Calu3 (cell line): ENCODE measurements around the gene RBMS2. TPM values are rescaled to one million over a fixed set of nuclear protein-coding genes. Genes with fewer than 3 reads are reported as not detected.

Source experiments
- BruUV-seq: library from RNA; stranded (reverse); fragments of 400-500 nt; replicated peaks from 2 replicates; lab custom pipeline; 2021; lab: Mats Ljungman, UMichigan
- CTCF ChIA-PET: fragments of 300-600 bp; sonication (Branson Sonifier 250); formaldehyde crosslinking; loops from one replicate; lab custom pipeline; 2022; ENCODE audit warnings: antibody characterized with exemption; lab: Charles Lee
- DNase-seq: peaks from one replicate; pipeline ENCODE4 v3.0.0; 2022
- H3K27ac Mint-ChIP-seq: one replicate; pipeline ENCODE4 v1.8.0; 2022; ENCODE audit warnings: mixed read lengths; ENCODE audit not compliant: unreplicated experiment
- H3K27me3 Mint-ChIP-seq: one replicate; pipeline ENCODE4 v1.8.0; 2022; ENCODE audit warnings: mixed read lengths; ENCODE audit not compliant: unreplicated experiment
- H3K36me3 Mint-ChIP-seq: one replicate; pipeline ENCODE4 v1.8.0; 2022; ENCODE audit warnings: mild to moderate bottlenecking, moderate library complexity, mixed read lengths; ENCODE audit not compliant: insufficient read depth, unreplicated experiment
- H3K4me1 Mint-ChIP-seq: one replicate; pipeline ENCODE4 v1.8.0; 2022; ENCODE audit warnings: mild to moderate bottlenecking, low read depth, mixed read lengths; ENCODE audit not compliant: unreplicated experiment
- H3K4me3 Mint-ChIP-seq: one replicate; pipeline ENCODE4 v1.8.0; 2022; ENCODE audit warnings: mild to moderate bottlenecking, low read depth, moderate library complexity, mixed read lengths; ENCODE audit not compliant: unreplicated experiment
- H3K9me3 Mint-ChIP-seq: one replicate; pipeline ENCODE4 v1.8.0; 2022; ENCODE audit warnings: low read depth, mixed read lengths; ENCODE audit not compliant: unreplicated experiment
- intact Hi-C: fragments of 100-400 bp; cut with micrococcal nuclease; formaldehyde crosslinking; loops from one replicate; pipeline ENCODE4 v1.10.0; 2022; ENCODE audit not compliant: unreplicated experiment
- total RNA-seq: library from RNA; stranded (reverse); gene quantifications from 2 replicates; pipeline ENCODE4 v1.2.3, GENCODE V29; 2022
- TF ChIP-seq, protein P1 (sequence below): fragments of 200-600 bp; IDR thresholded peaks from one replicate; pipeline ENCODE4 v1.8.0; 2022; ENCODE audit warnings: antibody characterized with exemption; ENCODE audit not compliant: unreplicated experiment

RBMS2 gene
- total RNA-seq, 1 experiment from 2014 or later: 105 TPM

DNA sequence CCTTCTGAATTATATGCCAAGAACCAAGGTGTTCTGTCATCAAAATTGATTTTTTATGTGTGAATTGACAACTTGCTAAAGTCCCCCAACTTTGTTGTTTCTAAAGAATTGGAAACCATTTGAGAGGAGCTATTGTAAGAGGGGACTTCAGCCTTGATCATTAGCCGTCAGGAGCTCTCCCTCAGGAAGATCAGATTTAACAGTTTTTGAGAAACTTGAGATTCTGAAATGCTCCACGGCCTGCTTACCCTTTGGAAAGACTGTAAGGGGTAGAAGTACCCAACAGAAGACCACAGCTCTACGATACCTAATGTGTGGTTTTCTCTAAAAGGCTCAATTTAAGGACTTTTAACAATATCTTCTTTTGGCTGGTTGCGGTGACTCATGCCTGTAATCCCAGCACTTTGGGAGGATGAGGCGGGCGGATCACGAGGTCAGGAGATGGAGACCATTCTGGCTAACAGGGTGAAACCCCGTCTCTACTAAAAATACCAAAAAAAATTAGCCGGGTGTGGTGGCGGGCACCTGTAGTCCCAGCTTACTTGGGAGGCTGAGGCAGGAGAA, 57.4 kb downstream of the RBMS2 start:
- no TSS peak for BruUV-seq
- Mint-ChIP-seq H3K4me1 (no peaks in the 10 kb centered on the region), H3K36me3 (peaks cover 44% of the 10 kb centered on the region), H3K27me3 (no peaks in the 10 kb centered on the region), H3K4me3 (no peak overlapping the region), H3K9me3 (no peaks in the 10 kb centered on the region), H3K27ac (no peak overlapping the region)
- CTCF ChIA-PET: interaction anchor here (0.5 to 0.6 kb wide), 2 partner anchors 79 to 105 kb away, joined by 3 read pairs; no protein-coding TSS in a partner anchor
- no peak for DNase-seq
- intact Hi-C loops: no loop called here
- TF ChIP-seq, protein P1, sequence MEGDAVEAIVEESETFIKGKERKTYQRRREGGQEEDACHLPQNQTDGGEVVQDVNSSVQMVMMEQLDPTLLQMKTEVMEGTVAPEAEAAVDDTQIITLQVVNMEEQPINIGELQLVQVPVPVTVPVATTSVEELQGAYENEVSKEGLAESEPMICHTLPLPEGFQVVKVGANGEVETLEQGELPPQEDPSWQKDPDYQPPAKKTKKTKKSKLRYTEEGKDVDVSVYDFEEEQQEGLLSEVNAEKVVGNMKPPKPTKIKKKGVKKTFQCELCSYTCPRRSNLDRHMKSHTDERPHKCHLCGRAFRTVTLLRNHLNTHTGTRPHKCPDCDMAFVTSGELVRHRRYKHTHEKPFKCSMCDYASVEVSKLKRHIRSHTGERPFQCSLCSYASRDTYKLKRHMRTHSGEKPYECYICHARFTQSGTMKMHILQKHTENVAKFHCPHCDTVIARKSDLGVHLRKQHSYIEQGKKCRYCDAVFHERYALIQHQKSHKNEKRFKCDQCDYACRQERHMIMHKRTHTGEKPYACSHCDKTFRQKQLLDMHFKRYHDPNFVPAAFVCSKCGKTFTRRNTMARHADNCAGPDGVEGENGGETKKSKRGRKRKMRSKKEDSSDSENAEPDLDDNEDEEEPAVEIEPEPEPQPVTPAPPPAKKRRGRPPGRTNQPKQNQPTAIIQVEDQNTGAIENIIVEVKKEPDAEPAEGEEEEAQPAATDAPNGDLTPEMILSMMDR: no peak

- DNase-seq: no peak
- Mint-ChIP-seq H3K4me3 (no peak overlapping the region), H3K27ac (no peak overlapping the region), H3K4me1 (no peaks in the 10 kb centered on the region), H3K9me3 (no peaks in the 10 kb centered on the region), H3K27me3 (no peaks in the 10 kb centered on the region), H3K36me3 (peaks cover 33% of the 10 kb centered on the region)
- intact Hi-C loops: no loop called here
- CTCF ChIA-PET: no interaction called here
- no TSS peak for BruUV-seq
- TF ChIP-seq, protein P1: no peak
Observed at GRCh38 chr12:56581418-56582145, 60.0 kb downstream of the RBMS2 start.

DNA sequence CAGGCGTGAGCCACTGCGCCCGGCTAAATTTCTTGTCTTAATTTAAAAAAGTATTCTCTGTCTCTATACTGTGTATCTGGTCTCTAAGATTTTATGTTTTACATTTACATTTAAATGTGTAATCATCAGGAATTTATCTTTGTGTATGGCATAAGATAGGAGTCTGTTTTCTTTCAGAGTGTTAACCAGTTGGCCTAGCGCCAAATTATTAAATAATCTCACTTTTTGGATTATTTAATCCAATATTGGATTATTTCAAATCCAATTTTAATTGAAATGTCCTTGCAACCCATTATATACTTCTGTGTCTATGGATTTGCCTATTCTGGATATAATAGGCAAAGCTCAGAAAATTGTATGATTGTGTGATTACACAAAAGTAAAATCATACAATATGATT, 63.5 kb downstream of the RBMS2 start:
- CTCF ChIA-PET: no interaction called here
- no peaks in the 10 kb centered on the region for H3K4me1 Mint-ChIP-seq
- H3K27ac Mint-ChIP-seq: no peak overlapping the region
- no peaks in the 10 kb centered on the region for H3K9me3 Mint-ChIP-seq
- no TSS peak for BruUV-seq
- peaks cover 51% of the 10 kb centered on the region for H3K36me3 Mint-ChIP-seq
- intact Hi-C loops: no loop called here
- no peak overlapping the region for H3K4me3 Mint-ChIP-seq
- no peak for DNase-seq
- TF ChIP-seq, protein P1: no peak
- H3K27me3 Mint-ChIP-seq: no peaks in the 10 kb centered on the region

DNA sequence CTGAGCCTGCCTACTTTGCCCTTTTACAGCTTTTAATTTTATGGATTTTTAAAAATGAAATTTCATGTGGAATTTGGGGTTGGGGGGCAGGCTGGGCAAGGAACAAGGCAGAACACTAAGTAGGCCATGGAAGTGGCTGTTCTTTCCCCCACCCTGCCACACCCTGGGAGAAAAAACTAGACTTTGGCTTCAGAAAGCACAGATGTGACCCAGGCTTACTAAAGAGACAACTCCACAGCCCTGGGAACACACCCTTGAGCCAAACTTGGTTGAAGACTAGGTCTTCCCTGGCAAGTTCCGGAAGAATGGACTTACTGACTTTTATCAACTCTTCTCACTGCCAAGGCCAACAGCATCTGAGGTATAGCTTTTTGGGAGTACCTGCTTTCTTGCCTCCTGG, 68.2 kb downstream of the RBMS2 start:
- no peak for DNase-seq
- H3K36me3 Mint-ChIP-seq: peaks cover 62% of the 10 kb centered on the region
- no peak overlapping the region for H3K27ac Mint-ChIP-seq
- H3K27me3 Mint-ChIP-seq: no peaks in the 10 kb centered on the region
- intact Hi-C loops: loop anchor here (5.0 kb wide), 1 partner anchor 77 kb away; no protein-coding TSS in a partner anchor
- BruUV-seq: no TSS peak
- H3K4me1 Mint-ChIP-seq: no peaks in the 10 kb centered on the region
- TF ChIP-seq, protein P1: no peak
- H3K9me3 Mint-ChIP-seq: no peaks in the 10 kb centered on the region
- H3K4me3 Mint-ChIP-seq: no peak overlapping the region
- CTCF ChIA-PET: no interaction called here
